Stimulated activated CD4-positive, alpha-beta T cell treated with anti-CD3 and anti-CD28 coated beads, Interleukin-1b, Interleukin-23, amount 100 ng/mL, for 48 hours (primary cell): ENCODE data around the gene TGFA.

Experiments
- DNase-seq: peaks from one replicate; pipeline ENCODE4 v3.0.0-alpha.2; 2020

TGFA gene

GRCh38 chr2:70412294-70413070, 141.1 kb downstream of the TGFA start:
- DNase-seq: no peak

GRCh38 chr2:70411483-70412125, 142.0 kb downstream of the TGFA start:
- DNase-seq: no peak

- no peak for DNase-seq
Observed at GRCh38 chr2:70403267-70404053, 150.2 kb downstream of the TGFA start.

- DNase-seq: no peak
Observed at GRCh38 chr2:70400539-70400938, 153.1 kb downstream of the TGFA start.

- DNase-seq: no peak
Observed at GRCh38 chr2:70399046-70399445, 154.6 kb downstream of the TGFA start.
